HepG2 (cell line): ENCODE measurements around the gene BRCA2. TPM values are rescaled to one million over a fixed set of nuclear protein-coding genes. Genes with fewer than 3 reads are reported as not detected.

ENCODE experiments used
- ARNT2 ChIP-seq: sonication (generic); formaldehyde crosslinking; IDR thresholded peaks from 2 replicates; pipeline ENCODE4 v1.8.0; 2022; ENCODE audit warnings: mild to moderate bottlenecking, low read depth, missing genetic modification reagents, moderate library complexity
- BRCA1 ChIP-seq: sonication (generic); formaldehyde crosslinking; IDR thresholded peaks from 2 replicates; pipeline ENCODE4 v1.4.0; 2020; ENCODE audit warnings: missing genetic modification reagents
- CSRNP2 ChIP-seq: sonication (generic); formaldehyde crosslinking; conservative IDR thresholded peaks from 2 replicates; pipeline ENCODE4 v1.8.0; 2022; ENCODE audit warnings: low read depth, missing genetic modification reagents
- FOXP1 ChIP-seq, 2 experiments: fragments of 450-650 bp in 1 of 2; IDR thresholded peaks; 2 replicates each; pipeline ENCODE4 v1.6.1; 2017 to 2018; ENCODE audit warnings: antibody characterized with exemption in 1 of 2
- IRX3 ChIP-seq: sonication (generic); formaldehyde crosslinking; IDR thresholded peaks from 2 replicates; pipeline ENCODE4 v1.8.1; 2023; ENCODE audit warnings: mild to moderate bottlenecking, low read depth, missing genetic modification reagents, borderline replicate concordance
- MATR3 ChIP-seq: sonication (generic); formaldehyde crosslinking; IDR thresholded peaks from 2 replicates; pipeline ENCODE4 v1.4.0; 2020; ENCODE audit warnings: missing genetic modification reagents
- MAZ ChIP-seq, 2 experiments: sonication (generic) in 1 of 2; formaldehyde crosslinking in 1 of 2; IDR thresholded peaks; 2 replicates each; pipeline versions ENCODE4 v1.5.0 to v1.6.1; 2012 to 2020; ENCODE audit warnings: low read depth in 2 of 2, mild to moderate bottlenecking in 2 of 2, borderline replicate concordance in 1 of 2, improper control_type of control experiment in 1 of 2, low read length in 1 of 2, missing genetic modification reagents in 1 of 2, moderate library complexity in 1 of 2
- NFATC3 ChIP-seq: sonication (generic); formaldehyde crosslinking; IDR thresholded peaks from 2 replicates; pipeline ENCODE4 v1.5.1; 2020; ENCODE audit warnings: mild to moderate bottlenecking, missing genetic modification reagents
- WIZ ChIP-seq: sonication (generic); formaldehyde crosslinking; IDR thresholded peaks from 2 replicates; pipeline ENCODE4 v1.5.1; 2020; ENCODE audit warnings: mild to moderate bottlenecking, missing genetic modification reagents
- ZBTB3 ChIP-seq: sonication (generic); formaldehyde crosslinking; IDR thresholded peaks from 2 replicates; pipeline ENCODE4 v1.4.0; 2020; ENCODE audit warnings: low read depth, mild to moderate bottlenecking, moderate library complexity, missing genetic modification reagents, borderline replicate concordance
- ZBTB42 ChIP-seq: sonication (generic); formaldehyde crosslinking; IDR thresholded peaks from 2 replicates; pipeline ENCODE4 v1.5.0; 2020; ENCODE audit warnings: mild to moderate bottlenecking, missing genetic modification reagents
- ZFP36L1 ChIP-seq: sonication (generic); formaldehyde crosslinking; IDR thresholded peaks from 2 replicates; pipeline ENCODE4 v1.8.0; 2022; ENCODE audit warnings: mild to moderate bottlenecking, missing genetic modification reagents, moderate library complexity
- ZMAT5 ChIP-seq: sonication (generic); formaldehyde crosslinking; IDR thresholded peaks from 2 replicates; pipeline ENCODE4 v1.5.0; 2020; ENCODE audit warnings: mild to moderate bottlenecking, low read depth, missing genetic modification reagents, borderline replicate concordance
- ZNF253 ChIP-seq: sonication (generic); formaldehyde crosslinking; IDR thresholded peaks from 2 replicates; pipeline ENCODE4 v1.8.0; 2022; ENCODE audit warnings: mild to moderate bottlenecking, missing genetic modification reagents, borderline replicate concordance
- ZNF446 ChIP-seq: sonication (generic); formaldehyde crosslinking; IDR thresholded peaks from 2 replicates; pipeline ENCODE4 v1.5.0; 2020; ENCODE audit warnings: mild to moderate bottlenecking, missing genetic modification reagents
- ZNF747 ChIP-seq: sonication (generic); formaldehyde crosslinking; IDR thresholded peaks from 2 replicates; pipeline ENCODE4 v1.8.1; 2023; ENCODE audit warnings: missing genetic modification reagents, mild to moderate bottlenecking, borderline replicate concordance
- ZSCAN30 ChIP-seq: sonication (generic); formaldehyde crosslinking; IDR thresholded peaks from 2 replicates; pipeline ENCODE4 v1.5.0; 2020; ENCODE audit warnings: mild to moderate bottlenecking, missing genetic modification reagents
- polyA plus RNA-seq, 8 experiments: library from polyadenylated mRNA; depleted of rRNA in 3 of 8; stranded (reverse) in 7 of 8; unstranded in 1 of 8; fragments of >200 nt; fragmentation: Illumina TruSeq in 4 of 8; extraction: Trizol in 4 of 8; gene quantifications; 2 replicates each; pipeline versions ENCODE4 v1.2.1 to v1.2.3, GENCODE V29; 2011 to 2016; ENCODE audit warnings: low read depth in 4 of 8, missing spikeins in 1 of 8, mixed read lengths in 1 of 8; ENCODE audit not compliant: insufficient read depth in 1 of 8
- total RNA-seq, 5 experiments: library from RNA; depleted of rRNA; stranded (reverse); fragments of >200 nt; fragmentation: Illumina TruSeq; extraction: Trizol; gene quantifications; 2 replicates each; pipeline ENCODE4 v1.2.3, GENCODE V29; 2016; ENCODE audit warnings: low read depth in 1 of 5
- TF ChIP-seq, protein P1 (sequence below): IDR thresholded peaks from 2 replicates; pipeline ENCODE4 v1.4.0; 2020; ENCODE audit warnings: mild to moderate bottlenecking, missing genetic modification reagents
- TF ChIP-seq, protein P2 (sequence below): sonication (generic); formaldehyde crosslinking; IDR thresholded peaks from 2 replicates; pipeline ENCODE4 v1.8.0; 2022; ENCODE audit warnings: low read depth, missing genetic modification reagents

The BRCA2 gene
- total and polyA plus RNA-seq, 2 of the 13 experiments (the other 11 are each of a cell fraction or from before 2014, with no cell fraction given), result 3.1 to 24.6 TPM

GRCh38 chr13:32315238-32316027 lies at the start of gene BRCA2, which contains the start of gene ZAR1L (continued):
- TF ChIP-seq, protein P1, sequence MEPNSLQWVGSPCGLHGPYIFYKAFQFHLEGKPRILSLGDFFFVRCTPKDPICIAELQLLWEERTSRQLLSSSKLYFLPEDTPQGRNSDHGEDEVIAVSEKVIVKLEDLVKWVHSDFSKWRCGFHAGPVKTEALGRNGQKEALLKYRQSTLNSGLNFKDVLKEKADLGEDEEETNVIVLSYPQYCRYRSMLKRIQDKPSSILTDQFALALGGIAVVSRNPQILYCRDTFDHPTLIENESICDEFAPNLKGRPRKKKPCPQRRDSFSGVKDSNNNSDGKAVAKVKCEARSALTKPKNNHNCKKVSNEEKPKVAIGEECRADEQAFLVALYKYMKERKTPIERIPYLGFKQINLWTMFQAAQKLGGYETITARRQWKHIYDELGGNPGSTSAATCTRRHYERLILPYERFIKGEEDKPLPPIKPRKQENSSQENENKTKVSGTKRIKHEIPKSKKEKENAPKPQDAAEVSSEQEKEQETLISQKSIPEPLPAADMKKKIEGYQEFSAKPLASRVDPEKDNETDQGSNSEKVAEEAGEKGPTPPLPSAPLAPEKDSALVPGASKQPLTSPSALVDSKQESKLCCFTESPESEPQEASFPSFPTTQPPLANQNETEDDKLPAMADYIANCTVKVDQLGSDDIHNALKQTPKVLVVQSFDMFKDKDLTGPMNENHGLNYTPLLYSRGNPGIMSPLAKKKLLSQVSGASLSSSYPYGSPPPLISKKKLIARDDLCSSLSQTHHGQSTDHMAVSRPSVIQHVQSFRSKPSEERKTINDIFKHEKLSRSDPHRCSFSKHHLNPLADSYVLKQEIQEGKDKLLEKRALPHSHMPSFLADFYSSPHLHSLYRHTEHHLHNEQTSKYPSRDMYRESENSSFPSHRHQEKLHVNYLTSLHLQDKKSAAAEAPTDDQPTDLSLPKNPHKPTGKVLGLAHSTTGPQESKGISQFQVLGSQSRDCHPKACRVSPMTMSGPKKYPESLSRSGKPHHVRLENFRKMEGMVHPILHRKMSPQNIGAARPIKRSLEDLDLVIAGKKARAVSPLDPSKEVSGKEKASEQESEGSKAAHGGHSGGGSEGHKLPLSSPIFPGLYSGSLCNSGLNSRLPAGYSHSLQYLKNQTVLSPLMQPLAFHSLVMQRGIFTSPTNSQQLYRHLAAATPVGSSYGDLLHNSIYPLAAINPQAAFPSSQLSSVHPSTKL (CRISPR knock-in tag), result peak; percentile 19; the same call in 1 of the 2 replicates
- TF ChIP-seq CSRNP2 (no peak), FOXP1 (IDR thresholded peaks at IDR 0.05) (no peak), FOXP1 (CRISPR knock-in tag; IDR thresholded peaks at IDR 0.05) (no peak), ARNT2 (peak; percentile 83; the same call in 1 of the 2 replicates), ZMAT5 (CRISPR knock-in tag) (no peak), NFATC3 (no peak), ZBTB3 (CRISPR knock-in tag) (no peak), ZSCAN30 (CRISPR knock-in tag) (no peak), MATR3 (CRISPR knock-in tag) (no peak), ZNF747 (no peak; the same call in none of the 2 replicates), ZFP36L1 (no peak), ZNF253 (CRISPR knock-in tag) (peak; percentile 86; the same call in 1 of the 2 replicates), BRCA1 (no peak), ZBTB42 (no peak), MAZ (IDR thresholded peaks at IDR 0.05; ENCODE audit: borderline replicate concordance, low read depth, low read length) (no peak), MAZ (CRISPR knock-in tag; IDR thresholded peaks at IDR 0.05; ENCODE audit: low read depth) (peak; percentile 29; the same call in 1 of the 2 replicates), ZNF446 (CRISPR knock-in tag) (no peak), IRX3 (CRISPR knock-in tag) (no peak), WIZ (CRISPR knock-in tag) (no peak)
- TF ChIP-seq, protein P2, sequence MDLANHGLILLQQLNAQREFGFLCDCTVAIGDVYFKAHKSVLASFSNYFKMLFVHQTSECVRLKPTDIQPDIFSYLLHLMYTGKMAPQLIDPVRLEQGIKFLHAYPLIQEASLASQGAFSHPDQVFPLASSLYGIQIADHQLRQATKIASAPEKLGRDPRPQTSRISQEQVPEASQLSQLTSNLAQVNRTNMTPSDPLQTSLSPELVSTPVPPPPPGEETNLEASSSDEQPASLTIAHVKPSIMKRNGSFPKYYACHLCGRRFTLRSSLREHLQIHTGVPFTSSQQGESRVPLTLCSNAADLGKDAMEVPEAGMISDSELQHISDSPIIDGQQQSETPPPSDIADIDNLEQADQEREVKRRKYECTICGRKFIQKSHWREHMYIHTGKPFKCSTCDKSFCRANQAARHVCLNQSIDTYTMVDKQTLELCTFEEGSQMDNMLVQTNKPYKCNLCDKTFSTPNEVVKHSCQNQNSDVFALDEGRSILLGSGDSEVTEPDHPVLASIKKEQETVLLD, result no peak
